HG03135 (cell line): ENCODE measurements around the gene TM4SF18.
"Not testable (repeated sequence)": the region's sequence is repeated elsewhere in the genome, so short reads cannot be mapped to it uniquely, and the experiment has no call there.

Experiments
- ATAC-seq: cut with Tn5 transposase; IDR thresholded peaks from one replicate; pipeline ENCODE4 v1.9.1; 2021; ENCODE audit warnings: mild to moderate bottlenecking, moderate library complexity; ENCODE audit not compliant: unreplicated experiment

The TM4SF18 gene

DNA sequence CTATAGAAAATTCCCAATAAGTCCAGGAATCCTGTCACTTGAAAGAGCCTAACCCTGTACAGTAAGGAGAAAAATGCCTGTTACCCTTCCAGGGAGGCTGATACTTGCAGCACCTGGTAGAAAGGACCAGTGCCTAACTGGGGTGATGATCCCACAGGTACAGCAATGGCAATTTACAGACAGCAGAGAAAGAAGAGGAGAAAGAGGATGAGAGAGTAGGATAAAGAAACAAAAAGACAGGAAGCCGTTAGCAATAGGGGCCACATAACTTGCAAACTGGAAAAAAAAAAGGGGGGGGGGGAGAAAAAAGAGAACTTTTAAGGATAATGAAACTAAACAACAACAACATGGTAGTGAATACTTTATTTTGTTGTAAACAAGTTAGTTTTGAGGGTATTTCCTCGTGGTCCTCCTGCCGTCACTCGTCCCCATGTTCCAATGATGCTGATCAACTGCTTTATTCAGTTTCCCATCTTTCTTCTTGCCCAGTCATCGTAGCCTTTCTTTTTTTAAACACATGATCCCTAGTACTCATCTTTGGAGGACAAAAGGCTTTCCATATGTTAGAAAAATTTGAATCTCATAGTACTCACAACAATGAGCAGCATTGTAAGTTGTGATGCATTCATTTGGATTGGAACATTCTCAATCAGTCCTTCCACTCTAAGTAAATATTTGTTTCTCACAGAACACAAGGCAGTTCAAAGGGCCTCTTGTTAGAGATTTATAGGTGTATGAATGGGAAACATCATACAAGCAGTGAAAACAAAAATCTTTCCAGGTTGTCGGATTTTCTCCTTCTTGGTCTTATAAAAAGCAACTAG, 35.5 kb upstream of the TM4SF18 start:
- no peak for ATAC-seq

DNA sequence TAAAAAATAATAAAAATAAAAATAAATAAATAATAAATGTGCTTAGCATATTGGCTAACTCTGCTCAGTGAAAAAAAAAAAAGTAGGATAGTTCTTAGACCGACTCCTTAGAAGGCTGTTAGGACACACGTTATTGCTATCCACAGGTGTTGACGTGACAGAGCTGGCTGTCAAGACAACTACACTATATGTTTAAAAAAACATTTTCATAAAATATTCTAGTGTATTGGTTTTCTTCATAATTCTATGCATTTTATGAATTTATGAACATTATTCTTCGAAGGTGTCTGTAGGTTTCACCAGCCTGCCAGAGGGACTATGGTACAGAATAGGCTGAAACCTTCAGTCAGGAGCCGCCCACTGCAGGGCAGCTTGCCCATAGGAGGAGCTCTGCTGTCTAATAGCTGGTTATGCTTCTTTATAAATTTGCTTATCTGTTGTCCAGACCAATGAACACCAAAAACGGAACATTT, 34.8 kb upstream of the TM4SF18 start:
- no peak for ATAC-seq

DNA sequence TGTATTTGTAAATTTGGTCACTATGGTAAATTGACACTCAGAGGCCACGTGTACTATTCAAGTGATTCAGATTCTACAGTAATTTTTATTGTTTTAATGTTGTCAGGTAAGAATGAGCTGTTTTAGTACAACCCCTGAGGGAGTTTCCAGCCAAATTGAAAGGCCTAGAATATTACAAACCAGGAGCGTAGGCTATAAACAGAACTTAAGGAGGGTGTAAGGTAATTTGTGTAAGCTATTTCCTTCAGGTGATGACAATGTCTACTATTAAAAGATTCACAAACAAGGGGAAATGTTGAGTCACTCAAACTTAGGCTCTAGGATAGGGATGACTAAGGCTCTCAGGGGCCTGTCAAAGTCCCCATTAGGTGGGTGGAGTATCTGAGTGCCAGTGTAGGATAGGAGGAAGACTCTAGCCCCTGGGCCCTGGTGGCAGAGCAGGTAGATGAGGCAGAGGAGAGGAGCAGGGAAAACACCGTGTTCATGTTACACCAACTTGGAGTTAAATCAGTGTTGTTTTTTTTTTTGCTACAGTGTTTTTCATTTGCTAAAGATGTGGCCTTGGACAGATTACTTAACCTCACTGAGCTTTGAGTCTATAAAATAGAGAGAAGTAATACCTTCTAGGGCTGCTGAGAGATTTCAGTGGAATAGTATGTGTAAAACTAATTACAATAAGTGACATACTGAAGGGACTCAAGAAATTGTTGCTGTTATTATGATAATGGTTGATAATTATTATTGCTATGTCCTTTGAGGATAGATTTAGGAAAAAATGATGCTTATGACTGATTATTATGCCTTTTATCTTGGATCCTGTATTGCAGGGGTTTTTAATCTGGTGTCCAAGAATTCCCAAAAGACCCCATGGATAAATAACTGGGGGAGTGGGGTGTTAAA, 33.8 kb upstream of the TM4SF18 start:
- ATAC-seq, result no peak

DNA sequence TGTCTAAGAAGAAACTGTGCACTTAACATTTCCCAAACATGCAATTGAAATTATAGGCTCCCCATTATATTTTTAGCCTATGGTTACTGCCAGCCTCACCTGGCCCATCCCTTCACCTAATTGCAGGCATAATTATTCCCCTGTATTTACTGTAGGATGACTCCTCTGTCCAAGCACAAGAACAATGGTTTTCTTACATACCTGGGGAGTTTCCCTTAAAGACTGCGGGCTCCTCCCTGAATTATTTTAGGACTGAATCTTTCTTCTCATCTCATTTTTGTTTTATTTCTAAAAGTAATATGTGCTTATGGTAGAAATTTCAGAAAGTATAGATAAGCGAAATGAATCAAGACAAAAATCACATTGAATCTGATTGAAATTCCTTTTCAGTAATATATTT, 32.6 kb upstream of the TM4SF18 start:
- ATAC-seq, result no peak

GRCh38 chr3:149364624-149365023, 31.2 kb upstream of the TM4SF18 start:
- ATAC-seq, result no peak

- no peak for ATAC-seq
These were observed 29.6 kb upstream of the TM4SF18 start for GRCh38 chr3:149363053-149363452.

DNA sequence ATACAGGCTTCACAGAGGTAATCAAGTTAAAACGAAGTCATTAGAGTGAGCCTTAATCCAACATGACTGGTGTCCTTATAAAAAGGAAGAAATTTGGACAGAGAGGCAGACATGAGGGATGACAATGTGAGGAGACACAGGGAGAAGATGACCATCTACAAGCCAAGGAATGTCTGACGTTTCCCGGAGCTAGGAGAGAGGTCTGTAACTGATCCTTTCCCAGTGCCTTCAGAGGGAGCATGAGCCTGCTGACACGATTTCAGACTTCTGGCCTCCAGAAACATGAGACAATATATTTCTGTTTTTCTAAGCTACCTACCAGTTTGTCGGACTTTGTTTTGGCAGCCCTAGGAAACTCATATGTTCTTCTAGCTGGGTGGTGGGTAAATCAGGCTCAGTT, 28.9 kb upstream of the TM4SF18 start:
- no peak for ATAC-seq

DNA sequence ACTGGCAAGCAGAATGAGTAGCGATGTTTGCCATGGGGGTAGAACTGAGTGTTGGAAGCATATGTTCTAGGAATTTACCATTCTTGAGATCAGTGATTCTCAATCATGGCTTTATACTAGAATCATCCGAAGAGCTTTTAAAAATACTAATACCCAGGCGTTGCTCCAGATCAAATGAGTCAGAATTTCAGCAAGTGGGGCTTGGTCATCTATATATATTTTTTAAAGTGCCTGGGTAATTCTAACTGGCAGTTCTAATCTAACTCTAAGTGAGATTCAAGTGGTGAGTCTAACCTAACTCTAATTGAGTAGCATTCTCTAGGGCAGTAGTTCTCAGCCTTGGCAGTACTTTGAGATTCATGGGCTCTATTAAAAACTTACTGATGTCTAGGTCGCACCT, 23.2 kb upstream of the TM4SF18 start:
- ATAC-seq, result no peak

DNA sequence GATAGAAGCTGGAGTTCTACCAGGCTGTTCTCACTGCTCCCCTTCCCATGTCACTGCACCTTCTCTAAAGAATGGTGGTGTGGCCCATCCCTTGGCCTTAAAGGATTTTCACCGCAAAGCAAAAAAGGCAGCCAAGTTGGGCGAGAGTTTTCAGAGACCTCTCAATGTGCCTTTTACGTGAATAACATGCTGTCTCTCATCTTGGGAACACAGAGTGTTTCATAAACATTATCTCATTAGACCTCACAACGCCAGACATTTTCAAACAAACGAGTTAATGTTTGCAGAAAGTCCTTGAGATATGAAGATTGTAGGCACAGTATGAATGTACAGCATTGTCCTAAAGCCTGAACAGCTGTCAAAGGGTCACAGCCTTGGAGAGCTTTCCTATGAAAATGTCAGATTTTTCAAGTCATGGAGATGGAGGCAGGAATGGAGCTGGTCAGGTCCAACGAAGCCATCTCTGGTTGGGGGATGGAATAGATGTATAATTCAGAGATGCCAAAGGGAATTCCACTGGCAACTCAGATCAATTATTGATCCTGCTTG, 22.7 kb upstream of the TM4SF18 start:
- no peak for ATAC-seq

GRCh38 chr3:149353581-149354184, 20.2 kb upstream of the TM4SF18 start:
- no peak for ATAC-seq

DNA sequence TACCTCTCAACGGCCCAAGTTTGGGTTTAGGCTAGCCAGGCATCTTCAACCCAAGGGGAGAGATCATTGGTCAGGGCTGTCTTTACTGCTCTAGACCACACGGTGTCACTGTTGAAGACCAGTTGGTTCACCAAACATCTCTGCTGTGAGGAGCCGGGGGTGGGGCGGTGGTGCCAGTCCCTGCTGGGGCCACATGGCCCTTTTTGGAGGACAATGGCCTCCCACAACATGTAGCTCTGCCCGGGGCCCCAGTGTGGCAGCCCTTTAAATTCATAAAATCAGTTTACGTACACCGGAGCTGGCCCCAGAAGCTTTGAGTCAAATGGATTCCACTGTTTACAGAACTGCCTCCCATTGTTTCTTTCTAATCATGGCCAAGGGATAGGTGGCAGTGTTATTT, 19.1 kb upstream of the TM4SF18 start:
- ATAC-seq, result peak; percentile 95

DNA sequence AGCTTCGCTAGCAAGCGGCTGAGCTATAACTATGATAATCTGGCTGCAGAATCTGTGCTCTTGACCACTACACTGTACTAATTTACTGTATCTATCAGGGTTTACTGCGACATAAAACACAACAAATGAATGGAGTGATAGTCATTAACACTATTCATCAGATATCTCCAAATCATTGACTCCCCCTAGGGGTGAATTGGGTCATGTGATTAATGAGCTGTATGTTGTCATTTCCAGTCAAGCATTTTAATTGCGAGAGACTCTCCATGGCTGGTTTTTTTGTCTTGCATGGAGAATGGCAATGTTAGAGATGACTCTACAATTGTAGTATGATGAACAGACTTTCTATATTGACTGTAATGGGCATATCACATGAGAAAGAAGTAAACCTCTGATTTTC, 10.5 kb upstream of the TM4SF18 start:
- no peak for ATAC-seq

DNA sequence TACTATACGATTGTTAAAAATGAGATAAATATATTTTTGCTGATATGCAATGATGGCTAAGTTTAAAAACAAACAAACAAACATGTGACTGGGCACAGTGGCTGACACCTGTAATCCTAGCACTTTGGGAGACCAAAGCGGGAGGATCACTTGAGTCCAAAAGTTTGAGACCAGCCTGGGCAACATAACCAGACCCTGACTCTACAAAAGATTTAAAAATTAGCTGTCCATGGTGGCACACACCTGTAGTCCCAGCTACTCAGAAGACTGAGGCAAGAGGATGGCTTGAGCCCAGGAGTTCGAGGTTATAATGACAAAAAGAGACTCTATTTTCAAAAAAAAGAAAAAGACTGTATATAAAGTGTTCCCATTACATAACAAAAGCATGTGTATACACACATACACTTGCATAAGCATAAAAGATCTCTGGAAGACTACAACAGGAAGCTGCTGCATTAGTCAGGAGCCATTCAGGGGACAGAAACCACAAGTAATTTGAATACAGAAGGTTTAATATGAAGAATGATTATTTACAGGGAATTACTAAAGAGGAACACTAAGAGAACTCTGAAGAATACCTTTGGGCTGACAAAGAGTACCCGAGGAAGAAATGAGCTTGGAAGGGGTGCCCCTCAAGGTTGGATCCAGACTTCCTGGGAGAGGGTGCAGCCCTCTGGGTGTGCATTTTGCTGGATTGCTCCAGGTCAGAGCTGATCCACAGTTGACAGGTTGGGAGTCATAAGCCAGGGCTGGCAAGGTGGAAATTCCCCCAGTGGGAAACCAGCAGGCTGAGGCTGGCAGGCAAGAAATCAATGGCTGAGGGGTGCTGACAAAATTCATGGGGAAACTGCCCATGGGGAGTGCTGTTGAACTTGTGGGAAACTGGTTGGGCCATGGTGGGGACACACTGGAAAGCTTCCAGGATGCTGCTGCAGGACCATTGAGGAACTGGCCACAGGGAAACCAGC, 9.3 kb upstream of the TM4SF18 start:
- no peak for ATAC-seq

- ATAC-seq, result no peak
These were observed 7.0 kb upstream of the TM4SF18 start for GRCh38 chr3:149340310-149340933.

DNA sequence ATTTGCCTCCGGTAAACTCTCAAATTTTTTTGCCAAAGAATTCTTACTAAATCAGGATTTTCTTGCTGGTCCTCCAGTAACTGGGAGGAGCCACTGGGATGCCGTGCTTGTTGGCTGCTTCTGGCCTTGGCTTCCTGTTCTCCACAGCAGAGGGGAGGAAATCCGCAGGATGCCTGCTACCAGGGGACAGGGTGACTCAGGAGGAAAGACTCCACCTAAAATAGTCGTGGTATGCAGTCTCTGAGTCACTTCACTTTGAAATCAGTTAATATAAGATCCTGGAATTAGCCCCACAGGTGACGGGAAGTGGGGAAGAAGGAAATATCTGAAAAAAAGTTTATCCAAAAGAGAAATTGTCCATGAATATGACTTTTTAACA, 6.5 kb upstream of the TM4SF18 start:
- ATAC-seq, result no peak

DNA sequence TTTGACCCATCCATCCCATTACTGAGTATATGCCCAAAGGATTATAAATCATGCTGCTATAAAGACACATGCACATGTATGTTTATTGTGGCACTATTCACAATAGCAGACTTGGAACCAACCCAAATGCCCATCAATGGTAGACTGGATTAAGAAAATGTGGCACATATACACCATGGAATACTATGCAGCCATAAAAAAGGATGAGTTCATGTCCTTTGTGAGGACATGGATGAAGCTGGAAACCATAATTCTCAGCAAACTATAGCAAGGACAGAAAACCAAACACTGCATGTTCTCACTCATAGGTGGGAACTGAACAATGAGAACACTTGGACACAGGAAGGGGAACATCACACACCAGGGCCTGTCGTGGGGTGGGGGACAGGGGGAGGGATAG, 4.0 kb upstream of the TM4SF18 start:
- ATAC-seq, result not testable (repeated sequence)

DNA sequence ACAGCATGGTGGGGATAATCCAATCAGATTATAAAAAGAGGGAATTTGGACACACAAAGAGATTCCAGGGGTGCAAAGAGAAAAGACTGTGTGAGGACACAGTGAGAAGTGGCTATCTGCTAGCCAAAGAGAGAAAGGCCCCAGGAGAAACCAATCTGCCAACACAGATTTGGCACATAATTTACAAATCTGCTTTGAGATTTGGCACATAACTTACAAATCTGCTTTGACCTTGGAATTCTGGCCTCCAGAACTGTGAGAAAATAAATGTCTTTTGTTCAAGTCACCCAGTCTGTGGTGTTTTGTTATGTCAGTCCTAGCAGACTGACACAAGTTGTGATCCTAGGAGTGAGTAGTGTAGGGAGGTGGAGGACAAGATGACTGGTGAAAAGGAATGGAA, 3.5 kb upstream of the TM4SF18 start:
- ATAC-seq, result no peak

DNA sequence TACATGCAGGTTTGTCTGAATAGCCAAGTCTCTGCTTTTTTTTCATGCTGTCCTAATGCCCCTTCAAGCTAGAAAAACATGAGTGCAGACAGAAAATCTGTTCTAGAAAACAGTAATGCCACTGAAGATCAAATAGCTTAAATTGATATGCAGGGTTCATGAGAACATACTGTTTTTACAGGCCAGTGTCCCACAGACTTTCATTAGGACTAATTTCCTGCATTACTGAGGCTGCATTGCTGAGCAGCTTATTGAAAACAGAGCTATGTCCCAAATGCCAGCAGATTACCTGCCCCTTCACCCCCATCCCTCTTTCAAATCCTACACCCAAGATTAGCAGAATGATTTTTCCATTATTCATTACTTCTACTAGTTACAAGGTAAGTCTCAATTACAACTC, 665 bp downstream of the TM4SF18 start:
- no peak for ATAC-seq

GRCh38 chr3:149332227-149332765, 1.1 kb downstream of the TM4SF18 start:
- no peak for ATAC-seq
